Measurements from ENCODE around the gene MAPKAPK2. TPM values are rescaled to one million over a fixed set of nuclear protein-coding genes. Genes with fewer than 3 reads are reported as not detected.
A peak's percentile ranks its signal among the peaks of the same experiment; 100 is the strongest.

MAPKAPK2 gene
- total RNA-seq, 3 donors from 2014 or later, result 68.4 to 75.2 (median 72.1) TPM

- Histone ChIP-seq H3K4me1 (ENCODE audit: low read depth) (no peaks in the 10 kb centered on the region), H3K4me3 (no peak overlapping the region), H3K9me3 (no peaks in the 10 kb centered on the region), H3K36me3 (ENCODE audit: low read depth) (no peaks in the 10 kb centered on the region)
- intact Hi-C loops (cut with DNase I, micrococcal nuclease), result no loop called here
- no peak for TF ChIP-seq CTCF (IDR thresholded peaks at IDR 0.05)
- ATAC-seq, result peak; percentile 14
- DNase-seq, result peak in 1 of 3 donors; percentile 61
Measured at GRCh38 chr1:206651958-206652890, 32.5 kb upstream of the MAPKAPK2 start.

GRCh38 chr1:206653715-206654459 lies 30.8 kb upstream of the MAPKAPK2 start:
- Histone ChIP-seq H3K4me1 (ENCODE audit: low read depth) (peaks cover 2% of the 10 kb centered on the region), H3K36me3 (ENCODE audit: low read depth) (no peaks in the 10 kb centered on the region), H3K9me3 (no peaks in the 10 kb centered on the region), H3K4me3 (no peak overlapping the region)
- intact Hi-C loops (cut with DNase I, micrococcal nuclease), result no loop called here
- no peak for TF ChIP-seq CTCF (IDR thresholded peaks at IDR 0.05)
- DNase-seq (no peak), ATAC-seq (no peak)

- ATAC-seq, result no peak
- no peak for DNase-seq
Measured at GRCh38 chr1:206654828-206655227, 29.9 kb upstream of the MAPKAPK2 start.

GRCh38 chr1:206655471-206655882 lies 29.2 kb upstream of the MAPKAPK2 start:
- H3K4me1 ChIP-seq (ENCODE audit: low read depth), result peaks cover 8% of the 10 kb centered on the region
- H3K9me3 ChIP-seq, result no peaks in the 10 kb centered on the region
- no peak for TF ChIP-seq CTCF (IDR thresholded peaks at IDR 0.05)
- DNase-seq (no peak), ATAC-seq (no peak)
- intact Hi-C loops (cut with DNase I, micrococcal nuclease), result no loop called here
- H3K36me3 ChIP-seq (ENCODE audit: low read depth), result no peaks in the 10 kb centered on the region
- H3K4me3 ChIP-seq, result no peak overlapping the region

More at GRCh38 chr1:206654828-206655227, 29.9 kb upstream of the MAPKAPK2 start:
- no peak for TF ChIP-seq CTCF (IDR thresholded peaks at IDR 0.05)
- intact Hi-C loops (cut with DNase I, micrococcal nuclease), result no loop called here
- Histone ChIP-seq H3K4me3 (no peak overlapping the region), H3K4me1 (ENCODE audit: low read depth) (peaks cover 8% of the 10 kb centered on the region), H3K9me3 (no peaks in the 10 kb centered on the region), H3K36me3 (ENCODE audit: low read depth) (no peaks in the 10 kb centered on the region)

GRCh38 chr1:206656936-206657335 lies 27.8 kb upstream of the MAPKAPK2 start:
- no peak for ATAC-seq
- no peak for TF ChIP-seq CTCF (IDR thresholded peaks at IDR 0.05)
- DNase-seq, result no peak
- Histone ChIP-seq H3K4me3 (no peak overlapping the region), H3K36me3 (ENCODE audit: low read depth) (no peaks in the 10 kb centered on the region), H3K9me3 (no peaks in the 10 kb centered on the region), H3K4me1 (ENCODE audit: low read depth) (peaks cover 8% of the 10 kb centered on the region)
- intact Hi-C loops (cut with DNase I, micrococcal nuclease), result no loop called here
